HG03457 (cell line): ENCODE measurements around the gene FAM107A.

ENCODE experiments used
- ATAC-seq: cut with Tn5 transposase; IDR thresholded peaks from one replicate; pipeline ENCODE4 v1.9.1; 2021; ENCODE audit warnings: moderate number of reproducible peaks; ENCODE audit not compliant: unreplicated experiment

Gene FAM107A

GRCh38 chr3:58520403-58521335 lies 56.5 kb downstream of the FAM107A start:
- no peak for ATAC-seq

GRCh38 chr3:58519668-58520402 lies 57.4 kb downstream of the FAM107A start:
- no peak for ATAC-seq

- ATAC-seq, result no peak
Measured at GRCh38 chr3:58518291-58518789, 58.9 kb downstream of the FAM107A start.

GRCh38 chr3:58514405-58514804 lies 62.8 kb downstream of the FAM107A start:
- ATAC-seq, result no peak
